Measurements from ENCODE around the gene GLRX3. TPM values are rescaled to one million over a fixed set of nuclear protein-coding genes. Genes with fewer than 3 reads are reported as not detected.

GLRX3 gene
- total RNA-seq, 4 donors from 2014 or later: 36.0 to 54.2 (median 43.4) TPM

DNA sequence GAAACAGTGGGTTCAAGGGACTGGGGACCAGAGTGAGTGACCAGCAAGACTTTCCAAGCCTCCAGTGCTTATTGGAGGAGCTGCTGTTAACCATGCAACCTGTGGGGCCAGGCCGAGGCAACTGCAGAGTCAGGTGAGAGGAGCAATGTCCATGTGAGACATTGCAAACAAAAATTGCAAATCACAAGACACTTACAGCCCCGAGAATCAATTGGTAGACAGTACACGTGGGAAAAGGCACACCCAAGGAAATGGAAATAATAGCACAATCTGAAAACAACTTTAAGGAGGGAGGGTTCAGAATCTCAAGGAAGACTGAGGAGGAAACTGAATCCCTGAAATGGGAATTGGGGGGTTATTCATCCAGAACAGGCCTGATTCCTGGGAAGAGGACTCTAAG lies 72.6 kb downstream of the GLRX3 start:
- no peak for ATAC-seq (ENCODE audit: low FRiP score)
- no peak for DNase-seq (ENCODE audit: low spot score)
- TF ChIP-seq, protein P1, sequence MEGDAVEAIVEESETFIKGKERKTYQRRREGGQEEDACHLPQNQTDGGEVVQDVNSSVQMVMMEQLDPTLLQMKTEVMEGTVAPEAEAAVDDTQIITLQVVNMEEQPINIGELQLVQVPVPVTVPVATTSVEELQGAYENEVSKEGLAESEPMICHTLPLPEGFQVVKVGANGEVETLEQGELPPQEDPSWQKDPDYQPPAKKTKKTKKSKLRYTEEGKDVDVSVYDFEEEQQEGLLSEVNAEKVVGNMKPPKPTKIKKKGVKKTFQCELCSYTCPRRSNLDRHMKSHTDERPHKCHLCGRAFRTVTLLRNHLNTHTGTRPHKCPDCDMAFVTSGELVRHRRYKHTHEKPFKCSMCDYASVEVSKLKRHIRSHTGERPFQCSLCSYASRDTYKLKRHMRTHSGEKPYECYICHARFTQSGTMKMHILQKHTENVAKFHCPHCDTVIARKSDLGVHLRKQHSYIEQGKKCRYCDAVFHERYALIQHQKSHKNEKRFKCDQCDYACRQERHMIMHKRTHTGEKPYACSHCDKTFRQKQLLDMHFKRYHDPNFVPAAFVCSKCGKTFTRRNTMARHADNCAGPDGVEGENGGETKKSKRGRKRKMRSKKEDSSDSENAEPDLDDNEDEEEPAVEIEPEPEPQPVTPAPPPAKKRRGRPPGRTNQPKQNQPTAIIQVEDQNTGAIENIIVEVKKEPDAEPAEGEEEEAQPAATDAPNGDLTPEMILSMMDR (IDR thresholded peaks at IDR 0.05): no peak

DNA sequence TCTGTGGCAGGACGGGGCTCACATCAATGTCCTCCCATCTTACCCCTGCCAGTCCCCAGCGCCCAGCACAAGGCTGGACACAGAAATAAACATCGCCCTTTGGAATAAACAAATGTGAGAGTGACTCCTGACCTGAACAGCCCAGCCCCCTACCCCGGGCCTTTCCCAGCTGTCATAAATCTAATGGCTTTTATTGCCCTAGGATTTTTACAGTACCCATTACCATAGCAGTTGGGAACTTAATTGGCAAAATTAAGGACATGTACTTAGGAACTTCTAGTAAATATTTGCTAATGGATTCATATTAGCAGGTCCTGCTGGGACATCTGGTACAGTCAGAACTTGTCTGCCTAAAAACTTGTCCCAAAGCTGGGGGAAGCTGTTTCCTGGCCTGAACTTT lies 76.6 kb downstream of the GLRX3 start:
- DNase-seq (ENCODE audit: low spot score): no peak
- TF ChIP-seq, protein P1 (IDR thresholded peaks at IDR 0.05): no peak
- ATAC-seq (ENCODE audit: low FRiP score): no peak

DNA sequence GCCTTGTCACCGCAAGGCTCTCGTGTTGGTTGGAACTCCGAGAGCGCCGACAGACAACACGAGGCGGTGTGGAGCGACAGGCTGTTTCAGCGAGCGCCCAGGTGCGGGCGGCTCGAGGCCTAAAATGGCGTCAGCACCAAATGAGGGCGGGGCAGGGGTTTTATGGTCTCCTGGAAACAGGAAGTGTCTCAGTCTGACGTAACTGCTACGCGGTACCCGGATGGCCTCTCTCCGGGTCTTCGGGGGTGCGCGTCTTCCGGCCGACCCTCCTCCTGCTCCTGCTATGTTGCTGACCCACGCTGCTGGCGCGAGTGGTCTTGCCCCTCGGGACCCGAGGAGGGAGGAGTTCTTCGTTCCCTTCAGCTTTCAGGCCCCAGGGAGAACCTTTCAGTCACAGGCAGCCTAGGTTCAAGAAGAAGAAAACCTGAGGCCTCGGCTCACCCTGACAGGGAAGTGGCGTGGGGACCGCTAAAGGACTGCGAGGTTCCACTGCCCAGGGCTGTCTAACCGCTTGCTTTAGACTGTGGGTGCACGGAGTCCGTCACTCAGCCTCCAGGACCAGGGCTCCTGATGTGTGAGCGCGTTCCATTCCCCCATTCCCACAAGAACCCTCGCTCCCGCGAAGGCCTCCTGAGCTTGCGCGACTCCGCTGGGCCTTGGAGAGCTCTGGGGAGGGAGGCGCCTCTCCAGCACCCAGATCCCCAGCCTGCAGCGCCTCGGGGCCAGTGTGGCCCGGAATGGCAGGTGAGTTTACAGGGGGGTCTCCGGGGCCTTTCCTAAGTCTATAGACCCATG lies 77.3 kb downstream of the GLRX3 start:
- TF ChIP-seq, protein P1 (IDR thresholded peaks at IDR 0.05): no peak
- DNase-seq (ENCODE audit: low spot score): no peak

DNA sequence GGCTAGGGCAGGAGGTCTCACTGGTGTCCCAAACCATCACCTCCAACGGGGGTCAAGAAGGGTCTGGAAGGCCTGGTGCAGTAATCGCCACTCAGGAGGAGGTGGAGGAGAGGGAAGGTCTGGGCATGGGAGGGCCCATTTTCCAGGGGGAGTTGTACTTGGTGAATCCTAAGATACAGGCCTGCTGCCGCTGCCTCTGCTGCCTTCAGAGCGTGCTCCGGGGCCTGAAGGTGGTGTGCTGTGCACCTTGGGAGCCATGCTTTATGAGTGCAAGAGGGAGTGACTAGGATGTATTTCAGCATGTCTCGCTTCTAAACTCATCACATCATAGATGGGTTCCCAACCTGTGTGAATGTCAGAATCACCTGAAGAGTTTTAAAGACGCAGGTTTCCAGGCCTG lies 78.2 kb downstream of the GLRX3 start:
- TF ChIP-seq, protein P1 (IDR thresholded peaks at IDR 0.05): no peak
- ATAC-seq (ENCODE audit: low FRiP score): no peak
- no peak for DNase-seq (ENCODE audit: low spot score)

More for the DNA sequence above, 77.3 kb downstream of the GLRX3 start:
- ATAC-seq (ENCODE audit: low FRiP score): no peak

DNA sequence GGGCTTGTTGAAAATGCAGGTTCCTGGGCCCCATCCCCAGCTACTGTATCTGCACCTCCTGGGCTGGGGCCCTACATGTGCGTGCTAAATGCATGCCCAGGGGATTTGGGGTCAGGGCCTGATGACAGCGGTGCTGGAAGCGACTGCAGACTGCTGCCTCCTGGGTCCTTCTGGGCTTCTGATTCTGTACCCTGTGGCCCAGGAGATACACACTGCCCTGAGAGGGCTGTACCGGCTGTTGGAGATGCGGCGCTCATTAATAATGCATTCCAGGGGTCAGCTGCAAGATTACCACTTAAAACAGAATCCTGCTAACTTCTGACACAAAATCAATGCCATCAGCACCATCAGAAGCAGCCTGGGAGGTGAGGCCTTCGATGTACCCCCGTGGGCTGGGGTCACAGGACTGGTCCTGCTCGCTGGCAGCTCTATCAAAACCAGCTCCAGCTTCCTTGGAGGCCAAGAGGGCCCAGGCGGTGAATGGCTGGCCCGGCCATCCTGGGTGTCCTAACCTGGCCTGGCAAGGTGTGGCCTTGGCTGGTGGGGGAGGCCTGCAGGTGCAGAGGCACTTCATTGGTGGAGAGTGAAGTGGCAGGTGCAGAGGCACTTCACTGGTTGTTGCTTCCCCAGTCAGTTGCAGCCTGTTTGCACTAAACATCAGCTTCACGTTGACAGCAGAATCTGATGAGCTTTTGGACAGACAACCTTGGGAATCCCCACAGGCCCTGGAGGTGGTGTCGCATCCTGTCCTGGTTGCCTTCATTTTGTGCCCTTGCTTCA lies 79.2 kb downstream of the GLRX3 start:
- TF ChIP-seq, protein P1 (IDR thresholded peaks at IDR 0.05): no peak
- DNase-seq (ENCODE audit: low spot score): no peak
- no peak for ATAC-seq (ENCODE audit: low FRiP score)

DNA sequence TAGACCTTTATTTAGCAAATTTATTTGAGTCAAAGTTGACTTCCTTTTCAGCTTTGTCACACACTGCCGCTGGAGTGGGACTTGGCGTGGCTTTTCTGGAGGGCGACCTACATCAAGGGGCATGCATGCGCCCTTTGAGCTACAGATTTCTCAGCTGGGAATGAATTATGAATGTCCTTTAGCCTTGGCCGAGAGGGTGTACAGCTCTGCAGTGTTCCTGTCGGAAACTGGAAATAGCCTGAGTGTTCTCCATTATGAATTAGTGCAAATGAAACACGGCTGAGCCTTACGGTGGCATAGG lies 79.7 kb downstream of the GLRX3 start:
- TF ChIP-seq, protein P1 (IDR thresholded peaks at IDR 0.05): no peak
- no peak for DNase-seq (ENCODE audit: low spot score)
- ATAC-seq (ENCODE audit: low FRiP score): no peak
